Fibroblast of skin of right quadriceps (primary cell): ENCODE results near the gene R3HDM2.
"Not testable (repeated sequence)": the region's sequence is repeated elsewhere in the genome, so short reads cannot be mapped to it uniquely, and the experiment has no call there.

Experiments
- DNase-seq: peaks from one replicate; pipeline ENCODE4 v3.0.0-alpha.2; 2013

Gene R3HDM2

DNA sequence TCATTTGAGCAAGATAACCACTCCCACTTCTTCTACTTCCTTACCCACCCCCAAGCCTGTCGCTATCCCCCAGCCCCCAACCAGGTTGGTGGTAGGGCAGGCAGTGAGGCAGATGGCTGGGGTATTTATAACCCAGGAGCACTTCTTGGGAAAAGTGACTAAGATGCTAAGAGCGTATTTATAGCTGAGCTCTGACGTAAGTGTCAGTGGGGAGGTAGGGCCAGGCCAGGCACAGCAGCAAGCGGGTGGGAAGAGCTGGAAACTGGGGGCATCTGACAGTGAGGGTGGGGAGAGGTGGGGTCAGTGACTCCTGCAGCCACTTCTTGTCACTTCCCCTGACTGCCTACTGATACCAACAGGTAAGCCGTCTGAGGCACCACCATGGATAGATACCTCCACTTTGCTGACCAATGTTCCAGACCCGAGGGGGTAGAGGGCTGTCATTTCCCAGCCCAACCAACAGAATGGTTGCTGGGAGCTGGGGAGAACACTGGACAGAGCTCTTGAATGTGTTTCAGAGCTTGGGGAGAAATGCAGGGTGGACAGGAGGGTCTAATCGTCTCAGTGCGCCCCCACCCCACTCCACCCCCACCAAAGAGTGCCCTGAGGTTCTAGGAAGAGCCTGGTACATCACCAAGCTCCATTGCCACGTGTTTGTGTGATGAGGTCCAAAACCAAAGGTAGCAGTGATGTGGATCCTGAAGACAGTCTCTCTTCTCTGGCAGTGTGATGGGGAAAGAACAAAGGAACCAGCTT, 21.5 kb upstream of the R3HDM2 start:
- DNase-seq, result peak; percentile 96

DNA sequence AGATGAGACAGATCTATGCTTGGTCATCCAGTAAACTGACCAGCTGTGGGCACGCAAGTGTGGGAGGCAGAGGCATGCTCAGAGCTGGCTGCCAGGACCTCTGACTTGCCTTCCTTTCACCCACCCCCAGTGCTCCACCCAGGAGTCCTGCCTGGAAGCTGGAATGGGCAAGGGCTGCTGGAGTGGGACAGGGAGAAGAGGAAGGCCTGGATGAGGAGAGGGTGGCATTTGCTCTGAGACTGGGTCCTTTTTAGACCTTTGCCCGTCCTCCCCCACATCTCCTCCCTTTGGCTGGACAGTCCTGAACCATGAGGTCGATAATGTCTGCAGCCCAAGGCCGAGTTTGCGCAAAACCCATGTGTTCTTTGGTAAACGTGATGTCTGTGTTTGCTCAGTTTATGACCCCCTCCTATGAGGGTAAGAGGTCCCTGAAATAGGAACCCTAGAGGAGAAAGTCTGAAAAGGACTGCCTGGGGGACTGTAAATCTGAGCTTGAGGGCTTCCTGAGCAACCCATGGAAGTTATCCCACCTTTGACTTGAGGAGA, 20.5 kb upstream of the R3HDM2 start:
- DNase-seq, result no peak

DNA sequence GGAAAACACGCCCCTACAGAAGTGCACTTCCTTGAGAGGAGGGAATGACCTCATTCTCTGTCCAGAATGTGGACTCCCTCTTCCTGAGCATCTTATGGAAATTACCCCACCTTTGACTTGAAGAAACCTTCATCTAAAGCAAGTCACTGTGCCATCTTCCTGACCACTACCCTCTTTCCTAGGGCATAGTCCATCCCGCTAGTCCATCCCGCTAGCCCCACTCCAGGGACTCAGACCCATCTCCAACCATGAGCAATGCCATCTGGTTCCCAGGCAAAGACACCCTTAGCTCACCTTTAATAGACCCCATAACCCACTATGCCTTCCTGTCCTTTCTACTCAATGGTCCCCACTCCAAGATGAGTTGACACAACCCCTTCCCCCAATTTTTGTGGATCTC, 19.2 kb upstream of the R3HDM2 start:
- no peak for DNase-seq

DNA sequence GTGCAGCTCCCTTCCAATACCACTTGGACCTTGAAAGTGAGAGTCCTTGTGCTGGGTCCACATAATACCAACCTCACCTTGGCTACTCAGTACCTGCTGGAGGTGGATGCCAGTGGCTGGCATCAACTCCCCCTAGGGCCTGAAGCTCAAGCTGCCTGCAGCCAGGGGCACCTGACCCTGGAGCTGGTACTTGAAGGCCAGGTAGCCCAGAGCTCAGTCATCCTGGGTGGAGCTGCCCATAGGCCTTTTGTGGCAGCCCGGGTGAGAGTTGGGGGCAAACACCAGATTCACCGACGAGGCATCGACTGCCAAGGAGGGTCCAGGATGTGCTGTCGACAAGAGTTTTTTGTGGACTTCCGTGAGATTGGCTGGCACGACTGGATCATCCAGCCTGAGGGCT, 18.5 kb upstream of the R3HDM2 start:
- no peak for DNase-seq

DNA sequence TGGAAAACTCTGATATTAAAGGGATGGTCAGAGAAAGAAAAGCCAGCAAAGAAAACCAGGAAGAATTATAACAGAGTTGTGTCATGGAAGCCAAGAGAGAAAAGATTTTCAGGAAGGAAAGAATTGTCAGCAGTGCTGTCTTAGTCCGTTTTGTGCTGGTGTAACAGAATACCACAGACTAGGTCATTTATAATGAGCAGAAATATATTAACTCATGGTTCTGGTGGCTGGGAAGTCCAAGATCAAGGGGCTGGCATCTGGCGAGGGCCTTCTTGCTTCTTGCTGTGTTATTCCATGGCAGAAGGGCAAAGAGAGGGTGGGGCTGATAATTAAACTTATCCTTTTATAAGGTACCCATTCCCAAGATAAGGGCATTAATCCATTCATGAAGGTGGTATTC, 17.8 kb upstream of the R3HDM2 start:
- DNase-seq, result no peak

DNA sequence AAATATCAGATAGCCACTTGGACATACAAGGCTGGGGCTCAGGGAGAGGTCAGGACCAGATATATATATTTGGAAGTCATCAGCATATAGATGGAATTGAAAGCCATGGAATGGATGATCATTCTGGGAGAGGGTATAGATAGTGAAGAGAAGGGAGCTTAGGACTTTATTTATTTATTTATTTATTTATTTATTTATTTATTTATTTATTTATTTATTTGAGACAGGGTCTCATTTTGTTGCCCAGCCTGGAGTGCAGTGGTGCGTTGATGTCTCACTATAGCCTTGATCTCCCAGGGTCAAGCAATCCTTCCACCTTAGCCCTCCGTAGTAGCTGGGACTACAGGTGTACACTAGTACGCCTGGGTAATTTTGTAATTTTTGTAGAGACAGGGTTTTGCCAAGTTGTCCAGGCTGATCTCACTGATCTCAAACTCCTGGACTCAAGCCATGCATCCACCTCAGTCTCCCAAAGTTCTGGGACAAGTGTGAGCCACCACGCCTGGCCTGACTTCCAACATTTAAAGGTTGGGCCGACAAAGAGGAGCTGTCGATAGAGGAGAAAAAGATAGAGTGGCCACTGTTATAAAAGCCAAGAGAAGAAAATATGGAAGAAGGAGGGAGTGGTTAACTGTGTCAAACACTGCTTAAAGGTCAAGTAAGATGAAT, 15.6 kb upstream of the R3HDM2 start:
- no peak for DNase-seq

DNA sequence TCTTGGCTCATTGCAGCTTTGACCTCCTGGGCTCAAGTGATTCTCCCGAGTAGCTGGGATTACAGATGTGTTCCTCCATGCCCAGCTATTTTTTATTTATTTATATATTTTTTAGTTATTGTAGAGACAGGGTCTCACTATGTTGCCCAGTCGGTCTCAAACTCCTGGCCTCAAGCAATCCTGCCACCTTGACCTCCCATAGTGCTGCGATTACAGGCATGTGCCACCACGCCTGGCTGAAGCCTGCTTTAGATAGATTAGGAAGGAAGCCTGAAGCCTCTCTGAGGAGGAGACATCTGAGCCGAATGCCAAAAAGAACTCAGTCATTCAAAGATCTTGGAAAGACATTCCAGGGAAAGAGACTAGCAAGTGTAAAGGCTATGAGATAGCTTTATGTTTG, 13.9 kb upstream of the R3HDM2 start:
- no peak for DNase-seq

DNA sequence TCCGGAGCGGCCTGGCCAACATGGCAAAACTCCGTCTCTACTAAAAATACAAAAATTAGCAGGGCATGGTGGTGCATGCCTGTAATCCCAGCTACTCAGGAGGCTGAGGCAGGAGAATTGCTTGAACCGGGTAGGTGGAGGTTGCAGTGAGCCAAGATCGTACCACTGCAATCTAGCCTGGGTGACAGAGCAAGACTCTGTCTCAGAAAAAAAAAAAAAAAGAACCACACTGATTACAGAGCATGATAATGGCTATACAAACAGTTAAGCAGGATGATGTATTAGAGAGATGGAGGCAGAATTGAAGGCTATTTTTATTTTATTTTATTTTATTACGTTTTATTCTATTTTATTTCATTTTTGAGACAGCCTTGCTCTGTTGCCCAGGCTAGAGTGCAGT, 13.5 kb upstream of the R3HDM2 start:
- not testable (repeated sequence) for DNase-seq

DNA sequence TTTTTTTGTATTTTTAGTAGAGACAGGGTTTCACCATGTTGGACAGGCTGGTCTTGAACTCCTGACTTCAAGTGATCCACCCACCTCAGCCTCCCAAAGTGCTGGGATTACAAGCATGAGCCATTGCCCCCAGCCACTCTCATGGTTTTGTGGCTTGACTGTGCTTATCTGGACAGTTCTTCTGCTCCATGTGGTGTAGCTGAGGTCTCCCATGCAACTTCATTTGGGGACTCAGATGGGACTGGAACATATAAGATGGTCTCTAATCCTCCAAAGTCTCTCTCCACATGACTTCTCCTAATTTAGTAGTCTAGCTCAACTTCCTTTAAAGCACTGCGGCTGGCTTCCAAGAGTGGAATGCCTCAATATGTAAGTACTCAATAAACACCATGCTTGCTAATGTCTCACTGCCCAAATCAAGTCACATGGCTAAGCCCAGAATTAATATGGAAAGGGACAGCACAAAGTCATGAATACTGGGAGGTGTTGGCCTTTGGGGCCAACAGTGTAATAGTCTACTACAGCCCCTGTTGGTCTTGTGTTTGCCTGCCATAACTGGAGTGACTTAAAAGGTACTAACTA, 11.1 kb upstream of the R3HDM2 start:
- DNase-seq, result no peak

DNA sequence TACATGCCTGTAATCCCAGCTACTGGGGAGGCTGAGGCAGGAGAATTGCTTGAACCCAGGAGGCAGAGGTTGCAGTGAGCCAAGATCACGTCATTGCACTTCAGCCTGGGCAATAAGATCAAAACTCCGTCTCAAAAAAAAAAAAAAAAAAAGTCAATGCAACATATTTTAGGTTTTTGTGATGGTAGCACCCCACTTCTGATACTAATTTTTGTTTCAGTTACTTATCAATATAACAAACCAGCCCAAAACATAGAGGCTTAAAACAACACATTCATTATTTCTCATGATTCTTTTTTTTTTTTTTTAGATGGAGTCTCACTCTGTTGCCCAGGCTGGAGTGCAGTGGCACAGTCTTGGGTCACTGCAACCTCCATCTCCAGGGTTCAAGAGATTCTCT, 10.6 kb upstream of the R3HDM2 start:
- not testable (repeated sequence) for DNase-seq

DNA sequence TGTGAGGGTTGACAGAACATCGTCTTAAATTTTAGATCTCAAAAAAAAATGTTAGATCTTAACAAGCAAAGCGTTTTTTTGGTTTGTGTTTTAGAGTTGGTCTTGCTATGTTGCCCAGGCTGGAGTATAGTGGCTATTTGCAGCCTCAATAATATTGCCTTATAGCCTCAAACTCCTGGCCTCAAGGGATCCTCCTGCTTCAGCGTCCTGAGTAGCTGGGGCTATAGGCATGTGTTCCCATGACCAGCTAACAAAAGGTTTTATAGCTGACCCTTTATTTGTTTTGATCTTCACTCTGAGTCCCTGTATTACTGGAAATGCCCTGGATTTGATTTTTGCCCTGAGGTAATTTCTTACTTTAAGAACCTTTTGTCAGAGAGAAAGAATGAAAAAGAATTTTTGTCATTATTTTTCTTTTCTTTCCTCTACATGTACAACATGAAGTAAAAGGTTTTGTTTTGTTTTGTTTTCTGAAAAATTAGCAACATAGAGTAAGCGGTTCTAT, 9.0 kb upstream of the R3HDM2 start:
- no peak for DNase-seq

DNA sequence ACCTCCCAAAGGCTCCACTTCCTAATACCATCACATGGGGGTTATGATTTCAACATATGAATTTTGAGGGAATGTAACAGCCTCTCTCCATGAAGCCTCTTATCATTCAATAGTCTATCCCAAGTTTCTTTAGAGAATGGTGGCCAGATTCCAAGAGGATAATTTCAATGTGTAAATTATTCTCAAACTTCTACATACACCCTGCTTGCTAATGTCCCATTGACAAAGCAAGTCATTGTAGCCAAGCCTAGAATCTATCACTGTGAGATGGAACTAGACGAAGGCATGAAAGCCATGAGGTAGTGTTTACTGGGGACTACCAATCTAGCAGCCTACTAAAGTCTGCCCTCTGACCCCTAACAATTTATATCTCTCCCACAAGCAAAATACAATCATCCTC, 7.6 kb upstream of the R3HDM2 start:
- no peak for DNase-seq

DNA sequence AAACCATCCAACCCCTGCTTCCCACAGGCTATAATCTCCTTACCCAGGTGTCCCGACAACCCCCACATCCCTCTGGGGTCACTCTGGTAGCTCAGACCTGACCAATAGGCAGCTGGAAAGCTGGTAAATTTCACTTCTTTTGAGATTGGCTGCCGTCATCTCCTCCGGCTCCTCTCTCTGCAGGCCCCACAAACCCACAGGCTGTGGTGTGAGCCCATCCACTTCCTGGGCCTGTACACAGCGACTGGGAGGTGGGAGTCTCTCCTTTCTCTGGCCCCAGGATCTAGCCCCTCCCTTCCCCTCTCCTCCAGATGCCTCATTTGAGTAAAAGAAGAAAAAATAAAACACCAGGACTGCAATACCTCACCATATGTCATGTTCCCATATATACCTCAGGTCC, 4.5 kb upstream of the R3HDM2 start:
- DNase-seq, result no peak

DNA sequence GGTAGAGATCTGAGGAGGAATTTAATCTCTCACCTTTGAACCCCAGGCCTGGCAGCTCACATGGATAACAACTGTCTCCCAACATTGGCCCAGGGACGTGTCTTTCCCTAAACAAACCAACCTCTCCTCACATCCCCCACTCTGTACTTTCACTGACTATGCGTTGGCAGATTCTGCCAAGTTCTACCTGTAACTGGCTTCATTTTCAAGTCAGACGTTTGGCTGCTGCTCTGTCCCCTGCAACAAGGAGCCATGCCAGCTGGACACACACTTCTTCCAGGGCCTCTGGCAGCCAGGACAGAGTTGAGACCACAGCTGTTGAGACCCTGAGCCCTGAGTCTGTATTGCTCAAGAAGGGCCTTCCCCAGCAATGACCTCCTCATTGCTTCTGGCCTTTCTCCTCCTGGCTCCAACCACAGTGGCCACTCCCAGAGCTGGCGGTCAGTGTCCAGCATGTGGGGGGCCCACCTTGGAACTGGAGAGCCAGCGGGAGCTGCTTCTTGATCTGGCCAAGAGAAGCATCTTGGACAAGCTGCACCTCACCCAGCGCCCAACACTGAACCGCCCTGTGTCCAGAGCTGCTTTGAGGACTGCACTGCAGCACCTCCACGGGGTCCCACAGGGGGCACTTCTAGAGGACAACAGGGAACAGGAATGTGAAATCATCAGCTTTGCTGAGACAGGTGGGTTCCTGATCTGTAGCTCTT, 3.8 kb upstream of the R3HDM2 start, which contains the start of gene INHBC:
TSS of gene INHBC (plus strand) at position 268 of the 707 bp plus-strand sequence. CDS start at position 371, 103 bp downstream.
- no peak for DNase-seq

DNA sequence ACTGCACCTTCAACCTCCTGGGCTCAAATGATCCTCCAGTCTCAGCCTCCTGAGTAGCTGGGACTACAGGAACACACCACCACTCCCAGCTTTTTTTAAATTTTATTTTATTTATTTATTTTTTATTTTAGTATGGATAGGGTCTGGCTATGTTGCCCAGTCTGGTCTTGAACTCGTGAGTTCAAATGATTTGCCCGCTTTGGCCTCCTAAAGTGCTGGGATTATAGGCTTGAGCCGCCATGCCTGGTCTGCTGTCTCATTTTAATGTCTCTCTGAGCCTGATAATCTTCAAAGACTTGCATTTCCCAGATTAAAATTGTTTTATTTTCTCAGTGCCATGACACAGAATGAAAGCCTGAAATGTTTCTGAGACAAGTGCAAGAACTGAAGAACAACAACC, 2.5 kb upstream of the R3HDM2 start:
- DNase-seq, result no peak

DNA sequence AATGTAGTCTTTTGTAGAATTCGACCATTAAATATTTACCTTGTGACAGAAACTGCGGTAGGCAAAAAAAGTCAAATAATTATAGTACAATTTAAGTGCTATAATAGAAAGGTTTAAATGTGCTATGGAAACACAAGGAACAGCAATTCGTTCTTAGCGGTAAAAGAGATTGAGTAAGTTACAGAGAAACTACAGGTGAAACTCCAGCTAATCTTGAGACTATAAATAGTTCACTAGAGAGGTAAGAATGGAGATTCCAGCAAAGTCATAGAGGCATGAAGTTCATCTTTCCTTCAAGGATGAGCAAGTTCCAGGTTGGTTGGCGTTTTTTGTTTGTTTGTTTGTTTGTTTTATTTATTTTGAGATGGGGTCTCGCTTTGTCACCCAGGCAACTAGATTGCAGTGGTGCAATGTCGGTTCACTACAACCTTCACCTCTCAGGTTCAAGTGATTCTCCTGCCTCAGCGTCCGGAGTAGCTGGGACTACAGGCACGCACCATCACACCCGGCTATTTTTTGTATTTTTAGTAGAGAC, 878 bp upstream of the R3HDM2 start:
- DNase-seq, result no peak

DNA sequence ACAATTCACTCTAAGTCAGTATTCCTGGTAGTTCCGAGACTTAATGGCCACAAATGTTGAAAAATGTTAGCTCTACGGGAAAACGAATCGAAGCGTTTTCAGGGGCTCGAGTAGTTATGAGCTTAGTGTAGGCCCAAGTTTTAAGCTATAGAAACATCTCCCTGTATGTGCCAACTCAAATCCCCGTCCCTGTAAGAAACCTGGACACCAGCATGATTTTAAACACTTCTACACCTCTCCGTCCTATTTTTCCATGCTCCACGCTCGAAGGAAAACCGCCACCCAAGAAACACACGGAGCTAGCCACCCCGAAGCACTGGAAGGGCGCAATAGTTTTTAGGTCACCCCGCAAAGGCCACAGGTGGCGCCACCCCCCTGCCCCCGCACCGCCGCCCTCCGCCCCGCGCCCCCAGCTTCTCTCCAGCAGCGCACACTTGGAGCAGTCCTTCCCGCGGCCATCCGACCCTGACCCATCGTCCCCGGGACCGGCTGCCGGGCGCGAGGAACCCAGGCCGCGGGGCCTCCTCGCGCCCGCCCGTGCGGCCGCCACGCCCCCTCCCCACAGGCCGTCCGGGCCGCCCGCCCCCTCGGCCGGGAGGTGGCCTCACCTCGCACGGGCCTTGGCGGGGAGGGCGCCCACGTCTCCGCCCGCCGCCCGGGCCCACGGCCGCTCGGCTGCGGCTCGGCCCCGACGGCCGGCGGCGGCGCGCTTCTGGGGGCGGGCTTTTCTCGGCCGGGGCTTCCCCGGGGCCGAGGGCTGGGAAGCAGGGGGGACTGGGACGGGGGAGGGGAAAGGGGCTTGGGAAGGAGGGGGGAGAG, 522 bp downstream of the R3HDM2 start:
- peak; percentile 28 for DNase-seq

DNA sequence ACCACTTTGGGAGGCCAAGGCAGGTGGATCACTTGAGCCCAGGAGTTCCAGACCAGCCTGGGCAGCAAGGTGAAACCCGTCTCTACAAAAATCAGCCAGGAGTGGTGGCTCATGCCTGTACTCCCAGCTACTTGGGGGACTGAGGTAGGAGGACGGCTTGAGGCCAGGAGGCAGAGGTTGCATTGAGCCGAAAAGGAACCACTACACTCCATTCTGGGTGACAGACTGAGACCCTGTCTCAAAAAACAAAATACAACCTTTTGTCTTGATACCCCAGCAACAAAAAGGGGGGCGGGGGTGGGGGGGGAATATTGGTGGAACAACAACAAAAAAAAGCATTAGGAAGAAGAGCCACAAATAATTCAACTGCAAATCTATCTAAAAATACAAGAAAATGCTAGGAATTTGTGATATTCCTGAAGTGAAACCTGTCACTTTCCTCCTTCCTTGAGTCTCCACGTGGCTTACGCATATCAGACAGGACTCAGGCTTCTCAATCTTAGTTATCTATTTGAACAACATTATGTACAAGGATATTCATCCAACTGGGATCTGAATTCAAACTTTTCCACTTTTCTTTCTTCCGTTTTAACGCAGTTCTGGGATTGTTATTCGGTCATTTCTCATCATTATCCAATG, 1.3 kb downstream of the R3HDM2 start:
- peak; percentile 10 for DNase-seq

DNA sequence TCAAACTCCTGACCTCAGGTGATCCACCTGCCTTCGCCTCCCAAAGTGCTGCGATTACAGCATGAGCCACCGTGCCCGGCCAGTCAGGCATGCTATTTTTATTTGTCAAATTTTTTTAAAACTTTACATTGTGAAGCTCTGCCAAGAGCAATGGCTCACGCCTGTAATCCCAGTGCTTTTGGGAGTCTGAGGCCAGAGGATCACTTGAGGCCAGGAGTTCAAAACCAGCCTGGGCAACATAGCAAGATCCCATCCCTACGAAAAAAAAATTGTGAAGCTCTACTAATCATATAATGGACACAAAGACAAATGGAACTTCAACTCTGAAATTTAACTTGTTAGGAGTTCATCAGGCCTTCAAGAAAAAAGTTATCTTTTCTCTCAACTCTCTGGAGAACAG, 1.9 kb downstream of the R3HDM2 start:
- DNase-seq, result no peak

DNA sequence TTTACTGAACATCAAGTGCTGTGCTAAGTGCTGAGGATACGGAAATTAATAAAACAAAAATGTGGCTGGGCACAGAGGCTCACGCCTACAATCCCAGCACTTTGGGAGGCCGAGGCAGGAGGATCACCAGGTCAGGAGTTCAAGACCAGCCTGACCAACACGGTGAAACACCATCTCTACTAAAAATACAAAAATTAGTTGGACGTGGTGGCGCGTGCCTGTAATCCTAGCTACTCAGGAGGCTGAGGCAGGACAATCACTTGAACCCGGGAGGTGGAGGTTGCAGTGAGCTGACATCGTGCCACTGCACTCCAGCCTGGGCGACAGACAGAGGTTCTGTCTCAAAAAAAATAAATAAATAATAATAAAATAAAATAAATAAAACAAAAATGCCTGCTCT, 3.9 kb downstream of the R3HDM2 start:
- not testable (repeated sequence) for DNase-seq

DNA sequence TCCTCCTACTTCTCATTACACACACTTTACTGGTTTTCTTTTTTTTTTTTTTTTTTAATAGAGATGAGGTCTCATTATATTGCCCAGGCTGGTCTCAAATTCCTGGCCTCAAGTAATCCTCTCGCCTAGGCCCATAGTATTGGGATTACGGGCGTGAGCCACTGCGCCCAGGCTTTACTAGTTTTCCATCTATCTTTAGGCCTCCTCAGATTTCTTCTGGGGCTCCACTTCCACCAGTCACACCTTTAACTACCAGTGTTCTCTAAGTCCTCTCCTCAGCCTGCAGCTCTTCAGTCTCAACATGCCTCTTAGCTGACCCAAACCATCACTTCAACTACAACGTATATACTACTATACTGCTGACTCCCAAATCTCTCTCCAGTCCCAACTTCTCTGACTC, 10.4 kb downstream of the R3HDM2 start:
- DNase-seq, result no peak
